HL-60 (cell line): ENCODE results near the gene MCF2L2.

Experiments used
- CTCF ChIP-seq: IDR thresholded peaks from one replicate; pipeline ENCODE4 v1.5.1; 2011; ENCODE audit warnings: low read length, control low read depth, inconsistent platforms; ENCODE audit not compliant: insufficient read depth
- POLR2AphosphoS5 ChIP-seq: IDR thresholded peaks from 2 replicates; pipeline ENCODE4 v1.6.1; 2012; ENCODE audit warnings: low read depth
- TF ChIP-seq, protein P1 (sequence below): IDR thresholded peaks from 2 replicates; pipeline ENCODE4 v1.6.1; 2012; ENCODE audit warnings: low read depth; ENCODE audit not compliant: insufficient replicate concordance

DNA sequence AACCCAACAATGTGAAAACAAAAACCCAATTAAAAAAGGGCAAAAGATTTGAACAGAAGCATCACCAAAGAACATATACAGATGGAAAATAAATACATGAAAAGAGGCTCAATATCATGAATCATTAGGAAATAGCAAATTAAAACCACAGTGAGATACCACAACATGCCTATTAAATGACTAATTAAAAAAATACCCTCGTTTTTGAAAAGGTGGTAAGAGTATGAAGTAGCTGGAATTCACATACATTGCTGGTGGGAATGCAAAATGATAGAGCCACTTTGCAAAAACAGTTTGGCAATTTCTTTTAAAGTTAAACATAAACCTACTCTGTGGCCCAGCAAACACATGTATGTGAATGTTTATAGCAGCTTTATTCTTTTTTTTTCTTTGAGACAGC lies 99.6 kb downstream of the MCF2L2 start:
- TF ChIP-seq, protein P1, sequence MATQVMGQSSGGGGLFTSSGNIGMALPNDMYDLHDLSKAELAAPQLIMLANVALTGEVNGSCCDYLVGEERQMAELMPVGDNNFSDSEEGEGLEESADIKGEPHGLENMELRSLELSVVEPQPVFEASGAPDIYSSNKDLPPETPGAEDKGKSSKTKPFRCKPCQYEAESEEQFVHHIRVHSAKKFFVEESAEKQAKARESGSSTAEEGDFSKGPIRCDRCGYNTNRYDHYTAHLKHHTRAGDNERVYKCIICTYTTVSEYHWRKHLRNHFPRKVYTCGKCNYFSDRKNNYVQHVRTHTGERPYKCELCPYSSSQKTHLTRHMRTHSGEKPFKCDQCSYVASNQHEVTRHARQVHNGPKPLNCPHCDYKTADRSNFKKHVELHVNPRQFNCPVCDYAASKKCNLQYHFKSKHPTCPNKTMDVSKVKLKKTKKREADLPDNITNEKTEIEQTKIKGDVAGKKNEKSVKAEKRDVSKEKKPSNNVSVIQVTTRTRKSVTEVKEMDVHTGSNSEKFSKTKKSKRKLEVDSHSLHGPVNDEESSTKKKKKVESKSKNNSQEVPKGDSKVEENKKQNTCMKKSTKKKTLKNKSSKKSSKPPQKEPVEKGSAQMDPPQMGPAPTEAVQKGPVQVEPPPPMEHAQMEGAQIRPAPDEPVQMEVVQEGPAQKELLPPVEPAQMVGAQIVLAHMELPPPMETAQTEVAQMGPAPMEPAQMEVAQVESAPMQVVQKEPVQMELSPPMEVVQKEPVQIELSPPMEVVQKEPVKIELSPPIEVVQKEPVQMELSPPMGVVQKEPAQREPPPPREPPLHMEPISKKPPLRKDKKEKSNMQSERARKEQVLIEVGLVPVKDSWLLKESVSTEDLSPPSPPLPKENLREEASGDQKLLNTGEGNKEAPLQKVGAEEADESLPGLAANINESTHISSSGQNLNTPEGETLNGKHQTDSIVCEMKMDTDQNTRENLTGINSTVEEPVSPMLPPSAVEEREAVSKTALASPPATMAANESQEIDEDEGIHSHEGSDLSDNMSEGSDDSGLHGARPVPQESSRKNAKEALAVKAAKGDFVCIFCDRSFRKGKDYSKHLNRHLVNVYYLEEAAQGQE = no peak
- TF ChIP-seq CTCF (no peak), POLR2AphosphoS5 (no peak)
